ENCODE measurements around the gene CD86. TPM values are rescaled to one million over a fixed set of nuclear protein-coding genes. Genes with fewer than 3 reads are reported as not detected.
A peak's percentile ranks its signal among the peaks of the same experiment; 100 is the strongest.

The CD86 gene
- polyA plus RNA-seq, 3 donors, result 75.7 to 321 (median 273) TPM

GRCh38 chr3:122011396-122011795 lies 43.8 kb upstream of the CD86 start:
- Histone ChIP-seq H3K9ac (ENCODE audit: insufficient read depth, low read length, poor library complexity, severe bottlenecking) (no peak overlapping the region), H4K20me1 (ENCODE audit: insufficient read depth, low read length) (no peaks in the 10 kb centered on the region), H3K36me3 (replicated peaks in 1 of 2; ENCODE audit: control insufficient read depth in 1 of 2, insufficient read depth in 2 of 2, low read length in 2 of 2) (no peaks in the 10 kb centered on the region), H3K4me2 (replicated peaks; ENCODE audit: extremely low read depth, low read length, poor library complexity, severe bottlenecking) (no peak overlapping the region), H3K4me3 (replicated peaks in 1 of 3; ENCODE audit: low read depth in 2 of 3, low read length in 3 of 3) (no peak overlapping the region), H3K27me3 (ENCODE audit: control insufficient read depth in 2 of 2, insufficient read depth in 2 of 2, low read length in 2 of 2) (no peaks in the 10 kb centered on the region), H2AFZ (ENCODE audit: insufficient read depth, low read depth, low read length, poor library complexity, severe bottlenecking) (no peak overlapping the region), H3K9me3 (replicated peaks in 1 of 2; ENCODE audit: control insufficient read depth in 1 of 2, insufficient read depth in 1 of 2, low read length in 2 of 2) (peaks cover 6 to 13% of the 10 kb centered on the region in 2 donors), H3K27ac (ENCODE audit: low read depth in 1 of 2, low read length in 2 of 2) (no peak overlapping the region), H3K4me1 (ENCODE audit: control insufficient read depth in 1 of 2, insufficient read depth in 2 of 2, low read length in 2 of 2) (no peaks in the 10 kb centered on the region), H3K79me2 (ENCODE audit: insufficient read depth, low read length) (no peaks in the 10 kb centered on the region)
- peaks cover 0 to 8% (median 0%) of the 10 kb centered on the region in 3 donors for H3K27me3 Mint-ChIP-seq (ENCODE audit: low read depth in 3 of 3)
- H3K4me3 Mint-ChIP-seq, result no peak overlapping the region
- peaks cover 0 to 17% (median 12%) of the 10 kb centered on the region in 7 donors for H3K9me3 Mint-ChIP-seq
- TF ChIP-seq CTCF (IDR thresholded peaks at IDR 0.05), result no peak
- H3K36me3 Mint-ChIP-seq, result peaks cover 0 to 5% of the 10 kb centered on the region in 2 donors
- intact Hi-C loops (cut with micrococcal nuclease), result no loop called here
- H3K4me1 Mint-ChIP-seq, result no peaks in the 10 kb centered on the region
- H3K27ac Mint-ChIP-seq, result no peak overlapping the region
- WGBS (ENCODE audit: insufficient coverage), result 70% methylated on average over 2 of the region's 4 CpGs
- DNase-seq, result no peak

- Histone ChIP-seq H3K9ac (ENCODE audit: insufficient read depth, low read length, poor library complexity, severe bottlenecking) (no peak overlapping the region), H3K4me2 (replicated peaks; ENCODE audit: extremely low read depth, low read length, poor library complexity, severe bottlenecking) (no peak overlapping the region), H3K4me1 (ENCODE audit: control insufficient read depth in 1 of 2, insufficient read depth in 2 of 2, low read length in 2 of 2) (no peaks in the 10 kb centered on the region), H3K36me3 (replicated peaks in 1 of 2; ENCODE audit: control insufficient read depth in 1 of 2, insufficient read depth in 2 of 2, low read length in 2 of 2) (no peaks in the 10 kb centered on the region), H3K9me3 (replicated peaks in 1 of 2; ENCODE audit: control insufficient read depth in 1 of 2, insufficient read depth in 1 of 2, low read length in 2 of 2) (peaks cover 6 to 13% of the 10 kb centered on the region in 2 donors), H3K27me3 (ENCODE audit: control insufficient read depth in 2 of 2, insufficient read depth in 2 of 2, low read length in 2 of 2) (no peaks in the 10 kb centered on the region), H4K20me1 (ENCODE audit: insufficient read depth, low read length) (no peaks in the 10 kb centered on the region), H3K27ac (ENCODE audit: low read depth in 1 of 2, low read length in 2 of 2) (no peak overlapping the region), H3K4me3 (replicated peaks in 1 of 3; ENCODE audit: low read depth in 2 of 3, low read length in 3 of 3) (no peak overlapping the region), H3K79me2 (ENCODE audit: insufficient read depth, low read length) (no peaks in the 10 kb centered on the region), H2AFZ (ENCODE audit: insufficient read depth, low read depth, low read length, poor library complexity, severe bottlenecking) (no peak overlapping the region)
- no peak overlapping the region for H3K4me3 Mint-ChIP-seq
- no peak for TF ChIP-seq CTCF (IDR thresholded peaks at IDR 0.05)
- intact Hi-C loops (cut with micrococcal nuclease), result no loop called here
- no peaks in the 10 kb centered on the region for H3K4me1 Mint-ChIP-seq
- WGBS (ENCODE audit: insufficient coverage), result no CpG with 5 or more reads among the region's 1 CpG
- peaks cover 0 to 8% (median 0%) of the 10 kb centered on the region in 3 donors for H3K27me3 Mint-ChIP-seq (ENCODE audit: low read depth in 3 of 3)
- H3K36me3 Mint-ChIP-seq, result peaks cover 0 to 5% of the 10 kb centered on the region in 2 donors
- H3K9me3 Mint-ChIP-seq, result peaks cover 0 to 19% (median 15%) of the 10 kb centered on the region in 7 donors
- peak in 1 of 3 donors; percentile 11 for DNase-seq
- no peak overlapping the region for H3K27ac Mint-ChIP-seq
Observed at GRCh38 chr3:122012821-122013220, 42.3 kb upstream of the CD86 start.

Data from CD14-positive monocyte (primary cell).